Osteoblast (primary cell): ENCODE results near the gene RTF2. TPM values are rescaled to one million over a fixed set of nuclear protein-coding genes. Genes with fewer than 3 reads are reported as not detected.

Experiments
- DNase-seq: peaks from one replicate; pipeline ENCODE4 v3.0.0; 2011; ENCODE audit warnings: low spot score, mixed read lengths; ENCODE audit not compliant: insufficient read length; ENCODE audit errors: missing footprints
- H2AFZ ChIP-seq: 2 replicates; pipeline ENCODE4 v1.6.0; 2011; ENCODE audit warnings: mild to moderate bottlenecking, low read length
- H3K27ac ChIP-seq: 2 replicates; pipeline ENCODE4 v1.5.1; 2011; ENCODE audit warnings: mild to moderate bottlenecking, low read depth, low read length, moderate library complexity
- H3K27me3 ChIP-seq: 2 replicates; pipeline ENCODE4 v1.6.0; 2012; ENCODE audit warnings: mild to moderate bottlenecking, control low read depth, inconsistent platforms, low read length, moderate library complexity; ENCODE audit not compliant: insufficient read depth
- H3K36me3 ChIP-seq: 2 replicates; pipeline ENCODE4 v1.5.1; 2011; ENCODE audit warnings: mild to moderate bottlenecking, low read length, control low read depth, moderate library complexity; ENCODE audit not compliant: insufficient read depth
- H3K4me1 ChIP-seq: 2 replicates; pipeline ENCODE4 v1.5.1; 2011; ENCODE audit warnings: mild to moderate bottlenecking, low read length, control low read depth, moderate library complexity; ENCODE audit not compliant: insufficient read depth
- H3K4me2 ChIP-seq: 2 replicates; pipeline ENCODE4 v1.6.0; 2011; ENCODE audit warnings: mild to moderate bottlenecking, low read length; ENCODE audit not compliant: insufficient read depth
- H3K4me3 ChIP-seq: fragments of 200-600 bp; sonication (generic); 3 replicates; pipeline ENCODE4 v1.5.1; 2012; ENCODE audit warnings: mild to moderate bottlenecking, low read length, inconsistent platforms; ENCODE audit not compliant: insufficient read depth
- H3K79me2 ChIP-seq: 2 replicates; pipeline ENCODE4 v1.6.0; 2012; ENCODE audit warnings: mild to moderate bottlenecking, low read length, control low read depth, inconsistent platforms; ENCODE audit not compliant: insufficient read depth
- H3K9me3 ChIP-seq: 2 replicates; pipeline ENCODE4 v1.5.1; 2011; ENCODE audit warnings: low read depth, low read length, control low read depth
- H4K20me1 ChIP-seq: 2 replicates; pipeline ENCODE4 v1.6.0; 2012; ENCODE audit warnings: mild to moderate bottlenecking, low read length, control low read depth; ENCODE audit not compliant: insufficient read depth
- CTCF ChIP-seq: IDR thresholded peaks from 2 replicates; pipeline ENCODE4 v1.5.1; 2011; ENCODE audit warnings: mild to moderate bottlenecking, low read depth, low read length, moderate library complexity; ENCODE audit errors: extremely low read depth
- total RNA-seq: library from RNA; depleted of rRNA; stranded (reverse); fragments of >200 nt; gene quantifications from 2 replicates; pipeline ENCODE4 v1.2.3, GENCODE V29; 2012

RTF2 gene
- total RNA-seq, 1 donor, result 69.1 TPM

GRCh38 chr20:56517211-56517610, 48.8 kb downstream of the RTF2 start:
- H3K4me2 ChIP-seq, result no peak overlapping the region
- H3K27me3 ChIP-seq, result no peaks in the 10 kb centered on the region
- H3K36me3 ChIP-seq, result peaks cover 39% of the 10 kb centered on the region
- no peak for DNase-seq
- no peaks in the 10 kb centered on the region for H4K20me1 ChIP-seq
- no peak overlapping the region for H3K4me3 ChIP-seq
- no peak for TF ChIP-seq CTCF
- H2AFZ ChIP-seq, result no peak overlapping the region
- H3K4me1 ChIP-seq, result no peaks in the 10 kb centered on the region
- no peak overlapping the region for H3K27ac ChIP-seq
- H3K79me2 ChIP-seq, result no peaks in the 10 kb centered on the region
- H3K9me3 ChIP-seq, result peaks cover 6% of the 10 kb centered on the region

- H3K4me3 ChIP-seq, result no peak overlapping the region
- no peaks in the 10 kb centered on the region for H3K79me2 ChIP-seq
- no peak for DNase-seq
- peaks cover 6% of the 10 kb centered on the region for H3K9me3 ChIP-seq
- TF ChIP-seq CTCF, result no peak
- H3K27me3 ChIP-seq, result no peaks in the 10 kb centered on the region
- no peaks in the 10 kb centered on the region for H4K20me1 ChIP-seq
- H3K4me1 ChIP-seq, result no peaks in the 10 kb centered on the region
- H3K27ac ChIP-seq, result no peak overlapping the region
- no peak overlapping the region for H3K4me2 ChIP-seq
- H3K36me3 ChIP-seq, result peaks cover 39% of the 10 kb centered on the region
- H2AFZ ChIP-seq, result no peak overlapping the region
Observed at GRCh38 chr20:56517641-56518040, 49.2 kb downstream of the RTF2 start.

- no peak for DNase-seq
- TF ChIP-seq CTCF, result no peak
- no peak overlapping the region for H3K4me3 ChIP-seq
- H2AFZ ChIP-seq, result no peak overlapping the region
- peaks cover 39% of the 10 kb centered on the region for H3K36me3 ChIP-seq
- no peaks in the 10 kb centered on the region for H4K20me1 ChIP-seq
- H3K4me1 ChIP-seq, result no peaks in the 10 kb centered on the region
- H3K4me2 ChIP-seq, result no peak overlapping the region
- H3K79me2 ChIP-seq, result no peaks in the 10 kb centered on the region
- no peak overlapping the region for H3K27ac ChIP-seq
- H3K27me3 ChIP-seq, result no peaks in the 10 kb centered on the region
- peaks cover 6% of the 10 kb centered on the region for H3K9me3 ChIP-seq
Observed at GRCh38 chr20:56518126-56518525, 49.7 kb downstream of the RTF2 start.

- Histone ChIP-seq H3K4me3 (no peak overlapping the region), H3K27ac (no peak overlapping the region), H2AFZ (no peak overlapping the region), H3K4me1 (no peaks in the 10 kb centered on the region), H3K36me3 (peaks cover 39% of the 10 kb centered on the region), H3K27me3 (no peaks in the 10 kb centered on the region), H3K79me2 (no peaks in the 10 kb centered on the region), H4K20me1 (no peaks in the 10 kb centered on the region), H3K9me3 (peaks cover 6% of the 10 kb centered on the region), H3K4me2 (no peak overlapping the region)
- TF ChIP-seq CTCF, result no peak
- no peak for DNase-seq
Observed at GRCh38 chr20:56518721-56519398, 50.4 kb downstream of the RTF2 start.
